HG03442 (cell line): ENCODE measurements around the gene RAB3C.
A peak's percentile ranks its signal among the peaks of the same experiment; 100 is the strongest.
"Not testable (repeated sequence)": the region's sequence is repeated elsewhere in the genome, so short reads cannot be mapped to it uniquely, and the experiment has no call there.

ENCODE experiments used
- ATAC-seq: cut with Tn5 transposase; IDR thresholded peaks from one replicate; pipeline ENCODE4 v1.9.1; 2021; ENCODE audit warnings: mild to moderate bottlenecking, moderate library complexity; ENCODE audit not compliant: unreplicated experiment

The RAB3C gene

GRCh38 chr5:58582803-58583491 is at the start of gene RAB3C:
Gene RAB3C (plus strand): TSS chr5:58583075. CDS start chr5:58583209, 134 bp downstream.
- ATAC-seq, result peak; percentile 100

GRCh38 chr5:58541935-58542334 is 40.9 kb upstream of the RAB3C start:
- not testable (repeated sequence) for ATAC-seq

- no peak for ATAC-seq
Observed at GRCh38 chr5:58542709-58543108, 40.2 kb upstream of the RAB3C start.

GRCh38 chr5:58543723-58544122 is 39.2 kb upstream of the RAB3C start:
- no peak for ATAC-seq

- no peak for ATAC-seq
Observed at GRCh38 chr5:58544195-58544594, 38.7 kb upstream of the RAB3C start.

- no peak for ATAC-seq
Observed at GRCh38 chr5:58544926-58545325, 37.9 kb upstream of the RAB3C start.

GRCh38 chr5:58545912-58546311 is 37.0 kb upstream of the RAB3C start:
- ATAC-seq, result peak; percentile 95

- ATAC-seq, result no peak
Observed at GRCh38 chr5:58548068-58548467, 34.8 kb upstream of the RAB3C start.

- no peak for ATAC-seq
Observed at GRCh38 chr5:58551492-58551891, 31.4 kb upstream of the RAB3C start.

GRCh38 chr5:58557665-58558338 is 25.1 kb upstream of the RAB3C start:
- not testable (repeated sequence) for ATAC-seq

- not testable (repeated sequence) for ATAC-seq
Observed at GRCh38 chr5:58563016-58563700, 19.7 kb upstream of the RAB3C start.

GRCh38 chr5:58564043-58564832 is 18.6 kb upstream of the RAB3C start:
- not testable (repeated sequence) for ATAC-seq

- ATAC-seq, result no peak
Observed at GRCh38 chr5:58565033-58565432, 17.8 kb upstream of the RAB3C start.

- ATAC-seq, result no peak
Observed at GRCh38 chr5:58571501-58571900, 11.4 kb upstream of the RAB3C start.

GRCh38 chr5:58572973-58573372 is 9.9 kb upstream of the RAB3C start:
- not testable (repeated sequence) for ATAC-seq

GRCh38 chr5:58579781-58580180 is 3.1 kb upstream of the RAB3C start:
- no peak for ATAC-seq

GRCh38 chr5:58582019-58582802 is 664 bp upstream of the RAB3C start:
- peak; percentile 7 for ATAC-seq

GRCh38 chr5:58595952-58596351 is 13.1 kb downstream of the RAB3C start:
- ATAC-seq, result no peak

GRCh38 chr5:58598440-58598839 is 15.6 kb downstream of the RAB3C start:
- ATAC-seq, result no peak

GRCh38 chr5:58599217-58599616 is 16.3 kb downstream of the RAB3C start:
- no peak for ATAC-seq
